Esophagus squamous epithelium (tissue), 5 donors: Measurements from ENCODE around the gene LPAR6. TPM values are rescaled to one million over a fixed set of nuclear protein-coding genes. Genes with fewer than 3 reads are reported as not detected.
A peak's percentile ranks its signal among the peaks of the same experiment; 100 is the strongest.

Source experiments
- DNase-seq: peaks from one replicate; lab custom pipeline; 2025; lab: John Stamatoyannopoulos, UW
- H3K27ac ChIP-seq, 4 donors: fragments of 200-600 bp; sonication (generic); one replicate each; pipeline ENCODE4 v1.5.1; 2016 to 2019; ENCODE audit warnings: mild to moderate bottlenecking in 1 of 4
- H3K27me3 ChIP-seq, 4 donors: fragments of 200-600 bp; sonication (generic); 1 replicate in 3 of 4; 2 replicates in 1 of 4; pipeline versions ENCODE4 v1.5.1 to v1.6.0; 2017 to 2021; ENCODE audit warnings: antibody characterized with exemption in 1 of 4
- H3K36me3 ChIP-seq, 3 donors: fragments of 200-600 bp; sonication (generic); one replicate each; pipeline ENCODE4 v1.5.1; 2016 to 2019
- H3K4me1 ChIP-seq, 3 donors: fragments of 200-600 bp; sonication (generic); one replicate each; pipeline ENCODE4 v1.5.1; 2017 to 2019
- H3K4me3 ChIP-seq, 4 donors: fragments of 200-600 bp; sonication (generic); 1 replicate in 3 of 4; 2 replicates in 1 of 4; pipeline ENCODE4 v1.5.1; 2016 to 2019; ENCODE audit warnings: mild to moderate bottlenecking in 2 of 4, moderate library complexity in 1 of 4
- H3K9me3 ChIP-seq, 3 donors: fragments of 200-600 bp; sonication (generic); one replicate each; pipeline ENCODE4 v1.5.1; 2016 to 2019
- CTCF ChIP-seq, 6 experiments: fragments of 450-650 bp in 4 of 6; fragments of 200-600 bp in 2 of 6; sonication (generic) in 2 of 6; IDR thresholded peaks; one replicate each; pipeline ENCODE4 v1.5.1; 2016 to 2019; ENCODE audit warnings: antibody characterized with exemption in 6 of 6, mild to moderate bottlenecking in 4 of 6, moderate library complexity in 4 of 6
- POLR2A ChIP-seq, 4 donors: fragments of 450-650 bp; IDR thresholded peaks; one replicate each; pipeline ENCODE4 v1.6.1; 2017; ENCODE audit warnings: antibody characterized with exemption in 4 of 4, mild to moderate bottlenecking in 4 of 4, moderate library complexity in 3 of 4
- WGBS, 2 donors: methylation state at CpG; one replicate each; pipeline ENCODE4 v1.1.5; 2018; 5-methylcytosine and 5-hydroxymethylcytosine counted together
- intact Hi-C: fragments of 100-400 bp; cut with DNase I; formaldehyde crosslinking; loops from one replicate; pipeline ENCODE4 v1.15.0; 2022
- total RNA-seq, 4 donors: library from RNA; depleted of rRNA; stranded (reverse); fragments of >200 nt; gene quantifications; one replicate each; pipeline ENCODE4 v1.1.0, GENCODE V29; 2016
- donor health status: DM: yes; HTN: yes; CAD: no.

LPAR6 gene
- total RNA-seq, 4 donors from 2014 or later: 50.6 to 102 (median 82.2) TPM

- Histone ChIP-seq H3K9me3 (no peaks in the 10 kb centered on the region), H3K36me3 (peaks cover 0 to 18% (median 0%) of the 10 kb centered on the region in 3 donors), H3K27ac (peak overlapping the region in 3 of 4 donors; percentile 21 to 95 (median 48)), H3K27me3 (no peaks in the 10 kb centered on the region), H3K4me1 (peaks cover 0 to 29% (median 10%) of the 10 kb centered on the region in 3 donors), H3K4me3 (no peak overlapping the region)
- 14 to 86% methylated on average over 2 of the region's 2 CpGs for WGBS, 2 donors
- intact Hi-C loops: loop anchor here (10.0 kb wide), 1 partner anchor 79 kb away; no protein-coding TSS in a partner anchor
- TF ChIP-seq POLR2A (IDR thresholded peaks at IDR 0.05) (no peak), CTCF (IDR thresholded peaks at IDR 0.05) (no peak)
- no peak for DNase-seq
These were observed 2.6 kb upstream of the LPAR6 start for GRCh38 chr13:48415516-48415915.

GRCh38 chr13:48414501-48414900 lies 1.6 kb upstream of the LPAR6 start:
- no peak for TF ChIP-seq POLR2A (IDR thresholded peaks at IDR 0.05)
- TF ChIP-seq CTCF (IDR thresholded peaks at IDR 0.05): no peak
- Histone ChIP-seq H3K4me3 (no peak overlapping the region), H3K9me3 (no peaks in the 10 kb centered on the region), H3K36me3 (peaks cover 0 to 18% (median 0%) of the 10 kb centered on the region in 3 donors), H3K27ac (peak overlapping the region in 1 of 4 donors; percentile 95), H3K4me1 (peaks cover 0 to 29% (median 10%) of the 10 kb centered on the region in 3 donors), H3K27me3 (no peaks in the 10 kb centered on the region)
- intact Hi-C loops: loop anchor here (10.0 kb wide), 1 partner anchor 80 kb away; no protein-coding TSS in a partner anchor
- no peak for DNase-seq

- H3K4me1 ChIP-seq: peaks cover 0 to 51% (median 10%) of the 10 kb centered on the region in 3 donors
- peaks cover 0 to 13% (median 0%) of the 10 kb centered on the region in 3 donors for H3K36me3 ChIP-seq
- no peaks in the 10 kb centered on the region for H3K27me3 ChIP-seq
- no peaks in the 10 kb centered on the region for H3K9me3 ChIP-seq
- peak overlapping the region; percentile 83 to 95 (median 89) for H3K27ac ChIP-seq
- intact Hi-C loops: loop anchor here (10.0 kb wide), 1 partner anchor 83 kb away; no protein-coding TSS in a partner anchor
- WGBS, 2 donors: 9 to 10% methylated on average over 13 of the region's 13 CpGs
- DNase-seq: no peak
- TF ChIP-seq CTCF (IDR thresholded peaks at IDR 0.05): no peak
- no peak for TF ChIP-seq POLR2A (IDR thresholded peaks at IDR 0.05)
- H3K4me3 ChIP-seq: peak overlapping the region; percentile 44 to 70 (median 56)
These were observed 927 bp downstream of the LPAR6 start for GRCh38 chr13:48411841-48412531.

- Histone ChIP-seq H3K4me3 (peak overlapping the region; percentile 44 to 70 (median 56)), H3K9me3 (no peaks in the 10 kb centered on the region), H3K4me1 (peaks cover 0 to 58% (median 10%) of the 10 kb centered on the region in 3 donors), H3K36me3 (peaks cover 0 to 5% (median 0%) of the 10 kb centered on the region in 3 donors), H3K27ac (peak overlapping the region; percentile 83 to 95 (median 89)), H3K27me3 (no peaks in the 10 kb centered on the region)
- intact Hi-C loops: loop anchor here (10.0 kb wide), 1 partner anchor 84 kb away; no protein-coding TSS in a partner anchor
- DNase-seq: no peak
- TF ChIP-seq POLR2A (IDR thresholded peaks at IDR 0.05) (no peak), CTCF (IDR thresholded peaks at IDR 0.05) (no peak)
- WGBS, 2 donors: 7 to 17% methylated on average over 1 of the region's 1 CpG
These were observed 1.6 kb downstream of the LPAR6 start for GRCh38 chr13:48411147-48411794.
